ENCODE data around the gene PRKX. TPM values are rescaled to one million over a fixed set of nuclear protein-coding genes. Genes with fewer than 3 reads are reported as not detected.
"Not testable (repeated sequence)": the region's sequence is repeated elsewhere in the genome, so short reads cannot be mapped to it uniquely, and the experiment has no call there.

Gene PRKX
- total RNA-seq, 4 donors from 2014 or later = 1.2 to 4.7 (median 2.3) TPM

- Histone ChIP-seq H3K4me3 (peak overlapping the region; percentile 48 to 61 (median 50)), H3K27ac (peak overlapping the region; percentile 60 to 75 (median 72)), H3K27me3 (peaks cover 0 to 17% (median 10%) of the 10 kb centered on the region in 3 donors), H3K4me1 (no peaks in the 10 kb centered on the region), H3K36me3 (no peaks in the 10 kb centered on the region), H3K9me3 (no peaks in the 10 kb centered on the region)
- intact Hi-C loops (cut with DNase I; ENCODE audit: low total_unique reads) = loop anchor here (5.0 kb wide), 1 partner anchor 99 kb away; no protein-coding TSS in a partner anchor
- in situ Hi-C loops (cut with MboI; ENCODE audit: low sequenced_read_pairs in 4 of 4) = no loop called here
- peak in 1 of 2 donors; percentile 17 for ATAC-seq
- DNase-seq = no peak
- TF ChIP-seq CTCF (IDR thresholded peaks at IDR 0.05 in 4 of 5, conservative IDR thresholded peaks at IDR 0.05 in 1 of 5) (no peak), POLR2A (IDR thresholded peaks at IDR 0.05) (no peak)
Measured at GRCh38 chrX:3712870-3713224, 602 bp downstream of the PRKX start.

GRCh38 chrX:3712051-3712869 is 1.2 kb downstream of the PRKX start:
- ATAC-seq (peak; percentile 33 to 37), DNase-seq (peak in 1 of 2 donors; percentile 9)
- Histone ChIP-seq H3K4me1 (no peaks in the 10 kb centered on the region), H3K27ac (peak overlapping the region; percentile 60 to 75 (median 72)), H3K9me3 (no peaks in the 10 kb centered on the region), H3K27me3 (peaks cover 0 to 17% (median 10%) of the 10 kb centered on the region in 3 donors), H3K36me3 (no peaks in the 10 kb centered on the region), H3K4me3 (peak overlapping the region; percentile 48 to 61 (median 50))
- TF ChIP-seq POLR2A (IDR thresholded peaks at IDR 0.05) (no peak), CTCF (IDR thresholded peaks at IDR 0.05 in 4 of 5, conservative IDR thresholded peaks at IDR 0.05 in 1 of 5) (no peak)
- intact Hi-C loops (cut with DNase I; ENCODE audit: low total_unique reads) (loop anchor here (5.0 kb wide), 1 partner anchor 100 kb away; no protein-coding TSS in a partner anchor), in situ Hi-C loops (cut with MboI; ENCODE audit: low sequenced_read_pairs in 4 of 4) (no loop called here)

- intact Hi-C loops (cut with DNase I; ENCODE audit: low total_unique reads) = loop anchor here (5.0 kb wide), 1 partner anchor 101 kb away; no protein-coding TSS in a partner anchor
- TF ChIP-seq CTCF (IDR thresholded peaks at IDR 0.05 in 4 of 5, conservative IDR thresholded peaks at IDR 0.05 in 1 of 5) = no peak
- TF ChIP-seq POLR2A (IDR thresholded peaks at IDR 0.05) = no peak
- in situ Hi-C loops (cut with MboI; ENCODE audit: low sequenced_read_pairs in 4 of 4) = no loop called here
- Histone ChIP-seq H3K27ac (peak overlapping the region; percentile 60 to 75 (median 72)), H3K4me1 (no peaks in the 10 kb centered on the region), H3K4me3 (peak overlapping the region; percentile 48 to 61 (median 50)), H3K27me3 (peaks cover 0 to 17% (median 10%) of the 10 kb centered on the region in 3 donors), H3K9me3 (no peaks in the 10 kb centered on the region), H3K36me3 (no peaks in the 10 kb centered on the region)
- ATAC-seq (peak; percentile 24 to 36), DNase-seq (no peak)
Measured at GRCh38 chrX:3711331-3711917, 2.0 kb downstream of the PRKX start.

GRCh38 chrX:3707673-3708274 is 5.7 kb downstream of the PRKX start:
- intact Hi-C loops (cut with DNase I; ENCODE audit: low total_unique reads); H3K27ac ChIP-seq; H3K4me1 ChIP-seq; ATAC-seq; H3K36me3 ChIP-seq; H3K4me3 ChIP-seq; H3K9me3 ChIP-seq; in situ Hi-C loops (cut with MboI; ENCODE audit: low sequenced_read_pairs in 4 of 4); DNase-seq: not testable (repeated sequence)
- peaks cover 0 to 15% (median 9%) of the 10 kb centered on the region in 3 donors for H3K27me3 ChIP-seq

- intact Hi-C loops (cut with DNase I; ENCODE audit: low total_unique reads) (no loop called here), in situ Hi-C loops (cut with MboI; ENCODE audit: low sequenced_read_pairs in 4 of 4) (no loop called here)
- Histone ChIP-seq H3K4me1 (no peaks in the 10 kb centered on the region), H3K27ac (no peak overlapping the region), H3K4me3 (no peak overlapping the region), H3K9me3 (no peaks in the 10 kb centered on the region), H3K27me3 (peaks cover 0 to 2% (median 0%) of the 10 kb centered on the region in 3 donors), H3K36me3 (no peaks in the 10 kb centered on the region)
- ATAC-seq (no peak), DNase-seq (no peak)
- TF ChIP-seq CTCF (IDR thresholded peaks at IDR 0.05 in 4 of 5, conservative IDR thresholded peaks at IDR 0.05 in 1 of 5) = no peak
- no peak for TF ChIP-seq POLR2A (IDR thresholded peaks at IDR 0.05)
Measured at GRCh38 chrX:3706481-3706880, 7.0 kb downstream of the PRKX start.

GRCh38 chrX:3703251-3703650 is 10.2 kb downstream of the PRKX start:
- H3K27me3 ChIP-seq; H3K9me3 ChIP-seq; H3K4me3 ChIP-seq; H3K27ac ChIP-seq; in situ Hi-C loops (cut with MboI; ENCODE audit: low sequenced_read_pairs in 4 of 4); intact Hi-C loops (cut with DNase I; ENCODE audit: low total_unique reads); H3K4me1 ChIP-seq; ATAC-seq; H3K36me3 ChIP-seq; DNase-seq: not testable (repeated sequence)

- in situ Hi-C loops (cut with MboI; ENCODE audit: low sequenced_read_pairs in 4 of 4); DNase-seq; H3K4me1 ChIP-seq; H3K9me3 ChIP-seq; intact Hi-C loops (cut with DNase I; ENCODE audit: low total_unique reads); H3K27ac ChIP-seq; H3K4me3 ChIP-seq; H3K36me3 ChIP-seq; ATAC-seq; H3K27me3 ChIP-seq: not testable (repeated sequence)
Measured at GRCh38 chrX:3702095-3702494, 11.4 kb downstream of the PRKX start.
